Measurements from ENCODE around the gene HMCN2. TPM values are rescaled to one million over a fixed set of nuclear protein-coding genes. Genes with fewer than 3 reads are reported as not detected.
A peak's percentile ranks its signal among the peaks of the same experiment; 100 is the strongest.

HMCN2 gene
- total and polyA plus RNA-seq, 8 donors, result 0.31 to 3.9 (median 0.68) TPM

- peak overlapping the region in 1 of 2 donors; percentile 23 for H3K27ac ChIP-seq
- no peaks in the 10 kb centered on the region for H3K9me3 ChIP-seq
- no peaks in the 10 kb centered on the region for H3K36me3 ChIP-seq
- H3K4me3 ChIP-seq, result no peak overlapping the region
- H3K27me3 ChIP-seq, result peaks cover 0 to 10% of the 10 kb centered on the region in 2 donors
- intact Hi-C loops (cut with DNase I), result no loop called here
- peak; percentile 18 for ATAC-seq
- TF ChIP-seq CTCF (IDR thresholded peaks at IDR 0.05), result no peak
- DNase-seq, result peak in 1 of 4 donors; percentile 46
- no peaks in the 10 kb centered on the region for H3K4me1 ChIP-seq
Observed at GRCh38 chr9:130313103-130313858, 47.7 kb downstream of the HMCN2 start.

GRCh38 chr9:130315446-130316226 lies 50.1 kb downstream of the HMCN2 start:
- no peak for TF ChIP-seq CTCF (IDR thresholded peaks at IDR 0.05)
- Histone ChIP-seq H3K4me1 (no peaks in the 10 kb centered on the region), H3K27me3 (peaks cover 0 to 24% of the 10 kb centered on the region in 2 donors), H3K27ac (no peak overlapping the region), H3K4me3 (no peak overlapping the region), H3K9me3 (no peaks in the 10 kb centered on the region), H3K36me3 (no peaks in the 10 kb centered on the region)
- DNase-seq (peak in 1 of 4 donors; percentile 34), ATAC-seq (no peak)
- intact Hi-C loops (cut with DNase I), result no loop called here

- intact Hi-C loops (cut with DNase I), result no loop called here
- no peaks in the 10 kb centered on the region for H3K36me3 ChIP-seq
- DNase-seq (peak in 1 of 4 donors; percentile 41), ATAC-seq (no peak)
- H3K4me3 ChIP-seq, result no peak overlapping the region
- no peaks in the 10 kb centered on the region for H3K9me3 ChIP-seq
- no peaks in the 10 kb centered on the region for H3K4me1 ChIP-seq
- H3K27me3 ChIP-seq, result peaks cover 0 to 32% of the 10 kb centered on the region in 2 donors
- TF ChIP-seq CTCF (IDR thresholded peaks at IDR 0.05), result no peak
- no peak overlapping the region for H3K27ac ChIP-seq
Observed at GRCh38 chr9:130316430-130316829, 50.9 kb downstream of the HMCN2 start.

GRCh38 chr9:130319300-130319699 lies 53.7 kb downstream of the HMCN2 start:
- DNase-seq, result peak in 1 of 4 donors; percentile 70
- TF ChIP-seq CTCF (IDR thresholded peaks at IDR 0.05), result no peak
- H3K36me3 ChIP-seq, result no peaks in the 10 kb centered on the region
- H3K27ac ChIP-seq, result no peak overlapping the region
- H3K9me3 ChIP-seq, result no peaks in the 10 kb centered on the region
- peaks cover 0 to 55% of the 10 kb centered on the region in 2 donors for H3K27me3 ChIP-seq
- H3K4me3 ChIP-seq, result no peak overlapping the region
- ATAC-seq, result no peak
- H3K4me1 ChIP-seq, result no peaks in the 10 kb centered on the region
- intact Hi-C loops (cut with DNase I), result no loop called here

Data from left lung (tissue), 10 donors.